OCI-LY7 (cell line): Measurements from ENCODE around the gene GFER. TPM values are rescaled to one million over a fixed set of nuclear protein-coding genes. Genes with fewer than 3 reads are reported as not detected.

ENCODE experiments used
- BruUV-seq: library from RNA; stranded (reverse); fragments of 400-500 nt; replicated peaks from 2 replicates; lab custom pipeline; 2021; lab: Mats Ljungman, UMichigan
- CTCF ChIA-PET: fragments of 300-600 bp; sonication (Branson Sonifier 250); formaldehyde crosslinking; loops from one replicate; lab custom pipeline; 2022; ENCODE audit warnings: antibody characterized with exemption; ENCODE audit not compliant: unreplicated experiment; lab: Charles Lee
- POLR2A ChIA-PET: fragments of 300-600 bp; sonication (Branson Sonifier 250); formaldehyde crosslinking; loops from one replicate; lab custom pipeline; 2022; ENCODE audit warnings: antibody characterized with exemption; lab: Charles Lee
- DNase-seq: peaks from one replicate; pipeline ENCODE4 v3.0.0-alpha.2; 2015; ENCODE audit warnings: low spot score
- H2AFZ ChIP-seq: fragments of 200-600 bp; sonication (generic), shearing (Covaris generic); 2 replicates; pipeline ENCODE4 v1.6.1; 2014; ENCODE audit warnings: mild to moderate bottlenecking, antibody characterized with exemption, low read length, moderate library complexity
- H3K27ac ChIP-seq: fragments of 200-600 bp; sonication (generic); 2 replicates; pipeline ENCODE4 v1.5.1; 2014; ENCODE audit warnings: mixed run types, low read depth, mild to moderate bottlenecking, moderate library complexity, low read length, inconsistent platforms; ENCODE audit not compliant: poor library complexity, severe bottlenecking
- H3K36me3 ChIP-seq: fragments of 200-600 bp; sonication (generic); 2 replicates; pipeline ENCODE4 v1.6.1; 2014; ENCODE audit warnings: mild to moderate bottlenecking, antibody characterized with exemption, low read length, moderate library complexity, mixed read lengths; ENCODE audit not compliant: insufficient read depth
- H3K4me1 ChIP-seq: fragments of 200-600 bp; sonication (generic); 2 replicates; pipeline ENCODE4 v1.5.1; 2014; ENCODE audit warnings: mild to moderate bottlenecking, low read length; ENCODE audit not compliant: insufficient read depth, poor library complexity, severe bottlenecking
- H3K4me2 ChIP-seq: fragments of 200-600 bp; sonication (generic); 2 replicates; pipeline ENCODE4 v1.6.1; 2014; ENCODE audit warnings: mild to moderate bottlenecking, low read length
- H3K4me3 ChIP-seq: fragments of 200-600 bp; sonication (generic); 2 replicates; pipeline ENCODE4 v1.5.1; 2014; ENCODE audit warnings: mild to moderate bottlenecking, low read depth, low read length; ENCODE audit not compliant: poor library complexity, severe bottlenecking
- H3K79me2 ChIP-seq: fragments of 200-600 bp; sonication (generic); 2 replicates; pipeline ENCODE4 v1.6.1; 2016; ENCODE audit warnings: low read depth, mild to moderate bottlenecking, low read length, moderate library complexity, mixed read lengths; ENCODE audit not compliant: insufficient read depth
- H3K9me2 ChIP-seq: fragments of 200-600 bp; sonication (generic); 2 replicates; pipeline ENCODE4 v1.6.1; 2016; ENCODE audit warnings: mild to moderate bottlenecking, low read length, mixed read lengths; ENCODE audit not compliant: insufficient read depth
- H3K9me3 ChIP-seq: fragments of 200-600 bp; sonication (generic); 2 replicates; pipeline ENCODE4 v1.6.1; 2014; ENCODE audit warnings: mild to moderate bottlenecking, mixed run types, low read length, mixed read lengths
- H4K20me1 ChIP-seq: fragments of 200-600 bp; sonication (generic); 2 replicates; pipeline ENCODE4 v1.6.1; 2014; ENCODE audit warnings: mild to moderate bottlenecking, antibody characterized with exemption, low read length, moderate library complexity, mixed read lengths; ENCODE audit not compliant: insufficient read depth
- EZH2phosphoT487 ChIP-seq: fragments of 200-600 bp; sonication (generic); IDR thresholded peaks from 2 replicates; pipeline ENCODE4 v1.6.1; 2018; ENCODE audit warnings: low read depth, borderline replicate concordance, mild to moderate bottlenecking, mixed run types, antibody characterized with exemption, low read length, moderate library complexity, mixed read lengths
- intact Hi-C: fragments of 100-400 bp; cut with micrococcal nuclease; formaldehyde crosslinking; loops from one replicate; pipeline ENCODE4 v1.10.0; 2022; ENCODE audit not compliant: unreplicated experiment
- total RNA-seq, 2 experiments: library from RNA; depleted of rRNA in 1 of 2; stranded (reverse); fragments of >200 nt in 1 of 2; shearing (Covaris generic) in 1 of 2; gene quantifications; 2 replicates each; pipeline ENCODE4 v1.2.3, GENCODE V29; 2014 to 2022
- TF ChIP-seq, protein P1 (sequence below): fragments of 200-600 bp; sonication (generic); conservative IDR thresholded peaks from 2 replicates; pipeline ENCODE4 v1.5.1; 2014; ENCODE audit warnings: mild to moderate bottlenecking, antibody characterized with exemption, low read length, moderate library complexity, mixed read lengths

The GFER gene
- total RNA-seq, 2 experiments from 2014 or later = 32.3 to 40.2 TPM

DNA sequence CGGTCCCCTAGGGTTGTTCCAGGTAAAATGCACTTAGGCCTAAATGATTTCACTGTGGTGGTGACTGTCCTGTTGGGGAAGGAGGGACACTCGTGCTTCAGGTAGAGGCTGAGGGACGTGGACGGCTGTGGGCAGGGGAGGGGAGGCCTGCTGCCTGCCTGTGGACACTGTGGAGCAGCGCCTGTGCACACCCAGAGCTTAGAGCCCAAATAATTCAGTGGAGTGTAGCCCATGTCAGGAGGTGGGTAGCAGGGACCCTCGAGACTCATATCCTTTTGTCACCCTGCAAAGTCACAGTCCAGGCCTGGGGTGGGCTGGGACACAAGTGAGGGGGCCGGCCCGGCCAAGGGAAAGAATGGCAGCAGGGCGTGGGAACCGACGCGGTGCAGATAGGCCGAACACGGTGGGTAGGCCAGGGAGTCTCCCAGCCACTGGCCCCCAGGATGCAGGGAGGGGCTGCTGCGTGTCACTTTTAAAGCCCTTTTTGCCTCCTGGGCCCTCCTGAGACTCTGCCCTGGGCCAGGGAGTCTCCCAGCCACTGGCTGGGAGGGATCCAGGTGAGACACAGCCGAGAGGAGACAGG is 42.0 kb downstream of the GFER start:
- Histone ChIP-seq H3K9me2 (no peaks in the 10 kb centered on the region), H3K4me2 (peak overlapping the region; percentile 17; the same call in 1 of the 2 replicates), H3K4me1 (peaks cover 13% of the 10 kb centered on the region), H3K4me3 (no peak overlapping the region), H4K20me1 (no peaks in the 10 kb centered on the region), H3K79me2 (no peaks in the 10 kb centered on the region), H3K27ac (no peak overlapping the region), H3K9me3 (no peaks in the 10 kb centered on the region), H3K36me3 (no peaks in the 10 kb centered on the region), H2AFZ (no peak overlapping the region)
- DNase-seq = no peak
- intact Hi-C loops = no loop called here
- BruUV-seq = no TSS peak
- ChIA-PET CTCF (no interaction called here), POLR2A (no interaction called here)
- TF ChIP-seq EZH2phosphoT487 = no peak
- TF ChIP-seq, protein P1, sequence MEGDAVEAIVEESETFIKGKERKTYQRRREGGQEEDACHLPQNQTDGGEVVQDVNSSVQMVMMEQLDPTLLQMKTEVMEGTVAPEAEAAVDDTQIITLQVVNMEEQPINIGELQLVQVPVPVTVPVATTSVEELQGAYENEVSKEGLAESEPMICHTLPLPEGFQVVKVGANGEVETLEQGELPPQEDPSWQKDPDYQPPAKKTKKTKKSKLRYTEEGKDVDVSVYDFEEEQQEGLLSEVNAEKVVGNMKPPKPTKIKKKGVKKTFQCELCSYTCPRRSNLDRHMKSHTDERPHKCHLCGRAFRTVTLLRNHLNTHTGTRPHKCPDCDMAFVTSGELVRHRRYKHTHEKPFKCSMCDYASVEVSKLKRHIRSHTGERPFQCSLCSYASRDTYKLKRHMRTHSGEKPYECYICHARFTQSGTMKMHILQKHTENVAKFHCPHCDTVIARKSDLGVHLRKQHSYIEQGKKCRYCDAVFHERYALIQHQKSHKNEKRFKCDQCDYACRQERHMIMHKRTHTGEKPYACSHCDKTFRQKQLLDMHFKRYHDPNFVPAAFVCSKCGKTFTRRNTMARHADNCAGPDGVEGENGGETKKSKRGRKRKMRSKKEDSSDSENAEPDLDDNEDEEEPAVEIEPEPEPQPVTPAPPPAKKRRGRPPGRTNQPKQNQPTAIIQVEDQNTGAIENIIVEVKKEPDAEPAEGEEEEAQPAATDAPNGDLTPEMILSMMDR = no peak

DNA sequence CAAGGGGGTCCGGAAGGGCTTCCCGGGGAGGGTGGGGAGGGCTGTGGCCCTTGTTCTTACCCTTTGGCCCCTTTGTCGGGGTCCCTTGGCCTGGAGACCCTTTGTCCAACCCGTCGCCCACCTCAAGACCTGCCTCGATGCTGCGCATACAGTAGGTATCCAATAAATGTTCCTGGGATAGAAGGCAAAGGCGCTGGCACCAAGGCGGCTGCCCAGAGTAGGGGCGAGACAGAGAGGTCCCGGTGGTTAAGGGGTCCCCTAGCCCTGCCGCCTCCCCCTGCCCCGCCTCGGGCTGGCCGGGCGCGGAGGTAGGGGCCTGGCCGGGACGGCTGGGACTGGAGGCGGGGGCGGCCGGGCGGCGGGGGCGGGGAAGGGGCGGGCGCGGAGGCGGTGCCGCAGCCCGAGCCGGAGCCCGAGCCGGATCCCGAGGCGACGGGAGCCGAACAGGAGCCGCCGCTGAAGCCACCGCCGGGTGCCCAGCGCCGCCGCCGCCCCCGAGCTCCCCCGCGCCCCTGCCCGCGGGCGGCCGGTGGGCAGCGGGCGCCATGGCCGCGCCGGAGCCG is 42.5 kb downstream of the GFER start, which contains the start of gene NHERF2:
TSS of gene NHERF2 (plus strand) at position 442 of the 563 bp plus-strand sequence. CDS start at position 546, 104 bp downstream.
- H3K9me2 ChIP-seq = no peaks in the 10 kb centered on the region
- ChIA-PET POLR2A (no interaction called here), CTCF (no interaction called here)
- no peaks in the 10 kb centered on the region for H3K9me3 ChIP-seq
- no peaks in the 10 kb centered on the region for H3K36me3 ChIP-seq
- peak within 1 kb of the TSS; percentile 33 for H3K4me2 ChIP-seq
- no peak within 1 kb of the TSS for H3K27ac ChIP-seq
- intact Hi-C loops = no loop called here
- peaks cover 13% of the 10 kb centered on the region for H3K4me1 ChIP-seq
- H3K4me3 ChIP-seq = no peak within 1 kb of the TSS
- H3K79me2 ChIP-seq = no peaks in the 10 kb centered on the region
- H2AFZ ChIP-seq = no peak within 1 kb of the TSS
- no peak for DNase-seq
- TF ChIP-seq, protein P1 = no peak
- TF ChIP-seq EZH2phosphoT487 = no peak
- BruUV-seq = no TSS peak
- no peaks in the 10 kb centered on the region for H4K20me1 ChIP-seq
